Activated CD8-positive, alpha-beta memory T cell treated with anti-CD3 and anti-CD28 coated beads for 36 hours (primary cell): ENCODE data around the gene RNU6-9. TPM values are rescaled to one million over a fixed set of nuclear protein-coding genes. Genes with fewer than 3 reads are reported as not detected.
"Not testable (repeated sequence)": the region's sequence is repeated elsewhere in the genome, so short reads cannot be mapped to it uniquely, and the experiment has no call there.

Experiments
- CTCF ChIA-PET: fragments of 350-600 bp; sonication (Branson Sonifier 250); formaldehyde crosslinking; loops from one replicate; lab custom pipeline; 2021; ENCODE audit warnings: antibody characterized with exemption; lab: Charles Lee
- POLR2A ChIA-PET: fragments of 350-600 bp; sonication (Branson Sonifier 250); formaldehyde crosslinking; loops from one replicate; lab custom pipeline; 2021; ENCODE audit warnings: antibody characterized with exemption; lab: Charles Lee
- total RNA-seq, 2 experiments: library from RNA; stranded (reverse); gene quantifications; one replicate each; pipeline ENCODE4 v1.2.3, GENCODE V29; 2021

RNU6-9 gene
- total RNA-seq, 2 experiments from 2014 or later = not detected

DNA sequence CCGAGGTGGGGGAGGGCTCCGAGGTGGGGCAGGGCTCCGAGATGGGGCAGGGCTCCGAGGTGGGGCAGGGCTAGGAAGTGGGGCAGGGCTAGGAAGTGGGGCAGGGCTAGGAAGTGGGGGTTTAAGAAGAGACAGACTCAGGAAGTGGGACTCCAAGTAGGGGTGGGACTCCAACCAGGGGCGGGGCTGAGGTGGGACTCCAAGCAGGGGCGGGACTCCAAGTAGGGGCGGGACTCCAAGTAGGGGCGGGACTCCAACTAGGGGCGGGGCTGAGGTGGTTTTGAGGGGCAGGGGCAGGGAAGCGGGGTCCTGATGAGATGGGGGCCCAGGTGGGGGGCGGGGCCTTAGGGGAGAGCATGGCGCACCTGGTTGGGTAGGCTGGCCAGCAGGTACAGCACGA is 20.2 kb upstream of the RNU6-9 start:
- POLR2A ChIA-PET = interaction anchor here (0.6 kb wide), 1 partner anchor 9 kb away, joined by 5 read pairs; no protein-coding TSS in a partner anchor
- CTCF ChIA-PET = interaction anchor here (1.1 kb wide), 1 partner anchor 9 kb away, joined by 4 read pairs; no protein-coding TSS in a partner anchor

DNA sequence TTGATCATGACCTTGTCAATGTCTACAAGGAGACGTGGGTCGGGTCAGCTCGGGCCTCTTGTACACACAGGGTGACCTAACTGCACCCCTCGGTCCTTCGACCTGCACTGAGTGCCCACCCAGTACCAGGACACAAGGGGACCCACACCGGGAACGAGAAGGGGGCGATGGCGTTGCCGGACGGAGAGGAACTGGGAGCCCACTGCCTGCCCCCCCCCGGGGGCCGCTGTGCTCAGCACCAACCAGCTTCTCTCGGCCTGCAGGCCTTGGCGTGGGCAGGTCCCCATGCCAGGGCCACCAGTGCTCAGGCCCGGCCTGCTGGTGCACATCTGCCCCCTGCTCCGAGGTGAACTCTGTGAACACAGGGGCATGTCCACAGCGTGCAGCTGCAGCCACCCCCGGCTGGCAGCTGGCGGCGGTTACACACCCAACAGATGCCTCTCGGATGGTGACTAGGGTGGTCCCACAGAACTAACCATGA is 19.7 kb upstream of the RNU6-9 start:
- CTCF ChIA-PET = interaction anchor here (0.7 kb wide), 1 partner anchor 109 kb away, joined by 3 read pairs; no protein-coding TSS in a partner anchor
- POLR2A ChIA-PET = interaction anchor here (0.6 kb wide), 1 partner anchor 9 kb away, joined by 5 read pairs; no protein-coding TSS in a partner anchor

DNA sequence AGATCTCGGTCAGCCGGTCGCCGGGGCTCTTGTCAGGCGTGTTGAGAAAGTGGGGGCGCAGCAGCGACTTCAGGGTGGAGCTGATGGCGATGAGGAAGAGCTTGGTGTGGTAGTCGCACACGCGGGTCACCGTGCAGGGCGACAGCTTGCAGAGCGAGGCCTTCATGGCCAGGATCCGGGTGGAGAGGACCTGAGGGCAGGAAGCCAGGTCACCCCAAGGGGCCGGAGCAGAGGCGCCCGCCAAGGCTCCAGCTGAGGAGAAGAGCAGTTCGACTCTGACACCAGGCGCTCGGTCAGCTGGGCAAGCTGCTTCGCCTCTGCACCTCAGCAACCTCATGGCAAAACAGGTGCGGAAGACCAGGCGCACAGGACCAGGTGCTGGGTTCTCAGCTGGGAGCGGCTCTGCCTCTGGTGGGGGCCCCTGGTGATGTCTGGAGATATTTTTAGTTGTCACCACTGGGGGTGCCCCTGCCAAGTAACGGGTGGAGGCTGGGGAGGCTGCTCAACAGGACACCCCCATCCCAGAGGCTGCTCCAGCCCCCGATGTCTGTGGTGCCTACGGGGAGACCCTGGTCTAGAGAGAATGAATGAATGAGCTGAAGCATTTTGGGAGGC is 17.9 kb upstream of the RNU6-9 start:
- CTCF ChIA-PET = interaction anchor here (0.8 to 1.4 kb wide), 2 partner anchors 12 to 46 kb away, joined by 3 to 4 read pairs; no protein-coding TSS in a partner anchor
- POLR2A ChIA-PET = no interaction called here

DNA sequence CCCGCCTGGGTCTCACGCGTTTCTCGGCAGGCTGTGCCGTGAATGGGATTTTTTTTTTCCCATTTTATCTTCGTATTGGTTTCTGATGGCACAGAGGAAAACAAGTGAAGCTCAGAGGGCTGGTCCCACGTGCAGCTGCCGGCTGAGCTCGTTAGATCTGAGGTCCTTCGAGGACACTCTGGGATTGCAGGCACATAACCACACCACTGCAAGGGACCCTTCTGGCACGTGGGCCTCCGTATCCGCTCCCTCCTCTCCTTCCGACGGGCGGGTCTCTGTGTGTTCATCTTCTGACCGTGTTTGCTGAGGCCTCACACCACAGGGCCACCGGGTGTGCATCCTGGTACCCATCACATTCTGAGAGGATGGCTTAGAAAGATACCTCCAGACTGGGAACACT is 17.2 kb upstream of the RNU6-9 start:
- POLR2A ChIA-PET = no interaction called here
- CTCF ChIA-PET = interaction anchor here (0.8 kb wide), 1 partner anchor 13 kb away, joined by 3 read pairs; no protein-coding TSS in a partner anchor

DNA sequence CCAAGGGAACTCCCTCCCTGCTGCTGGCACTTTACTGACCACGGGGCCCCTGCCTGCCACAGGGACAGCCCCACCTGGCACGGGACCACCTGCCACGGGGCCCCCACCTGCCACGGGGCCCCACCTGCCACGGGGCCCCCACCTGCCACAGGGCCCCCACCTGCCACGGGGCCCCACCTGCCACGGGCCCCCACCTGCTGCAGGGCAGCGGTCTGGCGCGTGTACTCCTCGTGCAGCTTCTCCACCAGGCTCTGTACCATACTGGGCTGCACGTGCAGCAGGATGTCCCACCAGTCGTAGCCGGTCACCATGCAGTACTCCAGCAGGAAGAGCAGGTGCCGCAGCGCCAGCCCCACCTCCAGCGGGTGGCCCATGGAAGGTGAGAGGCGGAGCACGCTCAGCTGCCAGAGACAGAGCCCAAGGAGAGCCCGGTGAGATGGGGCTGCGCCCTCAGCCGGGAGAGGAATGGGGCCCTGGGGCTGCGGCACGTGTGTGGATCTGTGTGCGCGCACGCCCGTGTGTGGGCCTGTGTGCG is 16.4 kb upstream of the RNU6-9 start:
- CTCF ChIA-PET = no interaction called here
- POLR2A ChIA-PET = no interaction called here

DNA sequence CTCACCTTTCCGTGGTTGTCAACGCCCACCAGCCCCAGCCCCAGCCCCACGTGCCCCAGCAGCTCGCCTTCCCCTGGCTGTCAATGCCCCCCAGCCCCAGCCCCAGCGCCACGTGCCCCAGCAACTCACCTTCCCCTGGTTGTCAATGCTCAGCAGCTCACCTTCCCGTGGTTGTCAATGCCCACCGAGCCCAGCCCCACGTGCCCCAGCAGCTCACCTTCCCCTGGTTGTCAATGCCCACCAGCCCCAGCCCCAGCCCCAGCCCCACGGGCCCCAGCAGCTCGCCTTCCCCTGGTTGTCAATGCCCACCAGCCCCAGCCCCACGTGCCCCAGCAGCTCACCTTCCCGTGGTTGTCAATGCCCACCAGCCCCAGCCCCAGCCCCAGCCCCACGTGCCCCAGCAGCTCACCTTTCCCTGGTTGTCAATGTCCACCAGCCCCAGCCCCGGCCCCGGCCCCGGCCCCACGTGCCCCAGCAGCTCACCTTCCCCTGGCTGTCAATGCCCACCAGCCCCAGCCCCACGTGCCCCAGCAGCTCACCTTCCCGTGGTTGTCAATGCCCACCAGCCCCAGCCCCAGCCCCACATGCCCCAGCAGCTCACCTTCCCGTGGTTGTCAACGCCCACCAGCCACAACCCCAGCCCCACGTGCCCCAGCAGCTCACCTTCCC is 15.2 kb upstream of the RNU6-9 start:
- POLR2A ChIA-PET = not testable (repeated sequence)
- CTCF ChIA-PET = interaction anchor here (0.6 kb wide), 1 partner anchor 10 kb away, joined by 4 read pairs; no protein-coding TSS in a partner anchor

DNA sequence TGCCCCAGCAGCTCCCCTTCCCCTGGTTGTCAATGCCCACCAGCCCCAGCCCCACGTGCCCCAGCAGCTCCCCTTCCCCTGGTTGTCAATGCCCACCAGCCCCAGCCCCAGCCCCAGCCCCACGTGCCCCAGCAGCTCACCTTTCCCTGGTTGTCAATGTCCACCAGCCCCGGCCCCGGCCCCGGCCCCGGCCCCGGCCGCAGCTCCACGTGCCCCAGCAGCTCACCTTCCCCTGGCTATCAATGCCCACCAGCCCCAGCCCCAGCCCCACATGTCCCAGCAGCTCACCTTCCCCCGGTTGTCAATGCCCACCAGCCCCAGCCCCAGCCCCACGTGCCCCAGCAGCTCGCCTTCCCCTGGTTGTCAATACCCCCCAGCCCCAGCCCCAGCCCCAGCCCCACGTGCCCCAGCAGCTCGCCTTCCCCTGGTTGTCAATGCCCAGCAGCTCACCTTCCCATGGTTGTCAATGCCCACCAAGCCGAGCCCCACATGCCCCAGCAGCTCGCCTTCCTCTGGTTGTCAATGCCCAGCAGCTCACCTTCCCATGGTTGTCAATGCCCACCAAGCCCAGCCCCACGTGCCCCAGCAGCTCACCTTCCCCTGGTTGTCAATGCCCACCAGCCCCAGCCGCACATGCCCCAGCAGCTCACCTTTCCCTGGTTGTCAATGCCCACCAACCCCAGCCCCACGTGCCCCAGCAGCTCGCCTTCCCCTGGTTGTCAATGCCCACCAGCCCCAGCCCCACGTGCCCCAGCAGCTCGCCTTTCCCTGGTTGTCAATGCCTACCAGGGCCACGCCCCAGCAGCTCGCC is 14.3 kb upstream of the RNU6-9 start:
- POLR2A ChIA-PET = interaction anchor here (0.6 kb wide), 1 partner anchor 1111 kb away, joined by 3 read pairs; no protein-coding TSS in a partner anchor
- CTCF ChIA-PET = not testable (repeated sequence)

DNA sequence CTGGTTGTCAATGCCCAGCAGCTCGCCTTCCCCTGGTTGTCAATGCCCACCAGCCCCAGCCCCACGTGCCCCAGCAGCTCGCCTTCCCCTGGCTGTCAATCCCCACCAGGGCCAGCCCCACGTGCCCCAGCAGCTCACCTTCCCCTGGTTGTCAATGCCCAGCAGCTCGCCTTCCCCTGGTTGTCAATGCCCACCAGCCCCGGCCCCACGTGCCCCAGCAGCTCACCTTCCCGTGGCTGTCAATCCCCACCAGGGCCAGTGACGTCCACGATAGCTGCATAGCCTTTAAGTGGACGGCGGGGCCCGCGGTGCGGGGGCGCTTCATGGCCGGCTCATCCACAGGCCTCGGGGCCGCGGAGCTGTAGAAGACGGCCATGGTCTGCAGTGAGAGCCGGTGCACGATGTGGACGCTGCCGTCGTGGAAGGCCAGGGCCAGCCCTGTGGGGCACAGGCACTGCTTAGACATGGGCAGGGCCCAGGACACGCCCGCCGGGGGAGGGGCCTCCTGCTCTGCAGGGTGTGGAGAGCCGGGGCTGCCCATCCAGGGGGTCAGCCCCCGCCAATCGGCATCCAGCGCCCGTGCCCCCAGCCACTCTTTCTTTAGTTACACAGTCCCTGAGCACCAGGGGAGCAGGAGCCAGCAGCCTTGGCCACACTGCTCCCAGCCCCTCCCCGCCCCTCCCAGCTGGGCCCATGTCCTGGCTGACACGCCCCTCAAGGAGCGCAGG is 13.4 kb upstream of the RNU6-9 start:
- ChIA-PET CTCF (no interaction called here), POLR2A (no interaction called here)

DNA sequence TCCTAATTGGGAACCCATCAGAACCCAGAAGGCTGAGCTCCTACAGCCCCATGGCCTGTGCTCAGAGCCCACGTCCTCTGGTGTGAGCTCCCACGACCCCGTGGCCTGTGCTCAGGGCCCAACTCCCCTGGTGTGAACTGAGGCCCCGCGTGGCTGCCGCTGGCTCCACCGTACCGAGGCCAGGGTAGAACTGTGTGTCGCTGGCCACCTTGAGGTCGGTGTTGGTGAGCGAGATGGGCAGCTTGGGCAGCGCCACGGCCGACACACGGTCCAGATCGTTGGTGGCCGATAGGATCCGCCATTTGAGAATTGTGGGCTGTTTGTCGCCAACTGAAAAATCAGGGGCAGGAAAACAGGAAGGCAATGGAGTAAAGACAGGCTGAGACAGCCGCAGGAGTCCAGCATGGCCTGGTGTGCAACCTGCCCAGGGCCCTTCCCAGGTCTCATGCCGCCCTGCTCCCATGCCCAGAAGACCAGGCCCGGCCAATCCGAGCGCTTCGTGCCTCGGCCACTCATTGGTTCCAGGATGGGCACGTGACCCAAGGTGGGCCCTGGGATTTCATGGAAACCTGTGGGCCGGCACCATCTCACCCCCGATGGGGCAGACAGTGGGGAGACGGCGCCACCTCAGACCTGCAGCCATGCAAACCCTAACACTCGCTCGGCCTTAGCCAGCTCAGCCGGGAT is 11.8 kb upstream of the RNU6-9 start:
- ChIA-PET POLR2A (interaction anchor here (0.6 kb wide), 1 partner anchor 11 kb away, joined by 3 read pairs; the partner anchor contains the start of gene MED16), CTCF (interaction anchor here (0.6 kb wide), 1 partner anchor 83 kb away, joined by 3 read pairs; no protein-coding TSS in a partner anchor)

DNA sequence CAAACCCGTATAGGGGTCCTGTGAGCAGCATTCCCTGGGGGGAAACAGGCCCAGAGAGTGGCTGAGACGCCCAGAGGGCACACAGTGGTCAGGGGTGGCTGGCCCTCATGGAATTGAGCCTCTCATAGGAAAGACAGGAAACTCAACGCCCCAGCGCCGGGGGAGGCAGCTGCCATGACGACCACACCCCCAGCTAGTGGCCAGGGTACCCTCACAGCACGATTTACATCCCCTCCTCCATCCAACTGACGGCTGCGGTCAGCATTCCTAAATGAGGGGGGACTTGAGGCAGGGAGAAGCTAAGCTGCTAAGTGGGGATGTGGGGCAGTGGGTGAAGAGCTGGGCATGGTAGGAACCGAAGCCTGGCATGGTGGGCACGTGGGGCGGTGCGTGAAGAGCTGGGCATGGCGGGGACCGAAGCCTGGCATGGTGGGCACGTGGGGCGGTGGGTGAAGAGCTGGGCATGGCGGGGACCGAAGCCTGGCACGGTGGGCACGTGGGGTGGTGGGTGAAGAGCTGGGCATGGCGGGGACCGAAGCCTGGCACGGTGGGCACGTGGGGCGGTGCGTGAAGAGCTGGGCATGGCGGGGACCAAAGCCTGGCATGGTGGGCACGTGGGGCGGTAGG is 10.3 kb upstream of the RNU6-9 start:
- POLR2A ChIA-PET = interaction anchor here (0.5 kb wide), 1 partner anchor 12 kb away, joined by 3 read pairs; no protein-coding TSS in a partner anchor

DNA sequence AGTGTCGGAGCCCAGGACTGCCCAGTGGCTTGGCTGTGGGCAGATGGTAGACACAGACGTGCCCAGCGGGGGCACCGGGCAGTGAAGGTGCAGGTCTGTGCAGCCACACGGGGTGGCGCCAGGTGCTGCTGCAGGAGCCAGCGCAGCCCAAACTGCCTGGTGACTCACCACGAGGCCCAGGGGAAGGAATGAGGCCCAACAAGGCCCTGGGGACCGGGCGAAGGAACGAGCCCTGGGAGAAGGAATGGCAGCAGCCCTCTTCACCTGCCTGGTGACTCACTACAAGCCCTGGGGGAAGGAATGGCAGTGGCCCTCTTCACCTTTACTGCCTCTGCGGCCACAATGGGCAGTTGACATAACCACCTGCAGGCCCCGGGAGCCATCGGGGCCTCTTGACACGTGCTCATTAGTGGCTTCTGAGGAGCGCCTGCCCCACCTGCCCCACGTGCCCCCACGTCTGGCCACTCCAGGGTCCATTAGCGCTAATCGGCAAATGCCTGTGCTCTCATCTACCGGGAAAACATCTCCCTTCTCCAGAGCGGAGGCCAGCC is 9.5 kb upstream of the RNU6-9 start:
- ChIA-PET POLR2A (no interaction called here), CTCF (no interaction called here)

More for the DNA sequence above, 10.3 kb upstream of the RNU6-9 start:
- CTCF ChIA-PET = no interaction called here

DNA sequence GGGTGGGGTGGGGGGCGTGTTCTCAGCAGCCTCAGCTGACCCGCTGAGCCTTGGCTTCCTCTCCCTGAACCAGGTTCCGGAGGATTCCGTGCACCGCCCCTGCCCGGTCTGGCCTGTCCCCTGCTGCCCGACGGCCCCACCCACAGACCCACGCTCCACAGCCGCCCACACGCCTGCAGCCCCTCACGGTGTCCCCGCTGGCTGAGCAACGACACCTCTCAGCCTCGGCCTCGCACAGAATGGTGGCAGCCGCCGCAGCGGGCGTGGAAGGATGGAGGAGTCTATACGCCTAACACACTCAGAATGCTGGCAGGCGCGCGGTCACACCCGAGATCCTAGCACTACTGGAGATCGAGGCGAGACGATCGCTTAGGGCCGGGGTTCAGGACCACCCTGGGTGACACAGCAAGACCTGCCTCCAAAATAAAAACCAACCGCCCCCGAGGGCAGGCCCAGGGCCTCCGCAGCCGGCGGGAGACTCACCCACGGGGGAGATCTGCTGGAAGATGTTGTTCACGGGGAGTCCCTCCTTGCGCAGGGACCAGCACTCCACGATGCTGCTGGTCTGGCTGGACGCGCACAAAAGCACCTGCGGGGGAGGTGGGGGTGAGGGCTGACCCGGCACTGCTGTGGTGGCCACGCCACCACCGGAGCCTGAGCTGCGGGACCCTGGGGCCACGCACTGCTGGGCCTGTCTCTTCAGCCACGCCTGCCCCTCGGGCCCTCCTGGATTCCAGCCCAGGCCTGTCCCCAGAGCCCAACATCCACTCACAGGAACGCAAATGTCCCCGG is 8.7 kb upstream of the RNU6-9 start:
- ChIA-PET POLR2A (no interaction called here), CTCF (no interaction called here)

DNA sequence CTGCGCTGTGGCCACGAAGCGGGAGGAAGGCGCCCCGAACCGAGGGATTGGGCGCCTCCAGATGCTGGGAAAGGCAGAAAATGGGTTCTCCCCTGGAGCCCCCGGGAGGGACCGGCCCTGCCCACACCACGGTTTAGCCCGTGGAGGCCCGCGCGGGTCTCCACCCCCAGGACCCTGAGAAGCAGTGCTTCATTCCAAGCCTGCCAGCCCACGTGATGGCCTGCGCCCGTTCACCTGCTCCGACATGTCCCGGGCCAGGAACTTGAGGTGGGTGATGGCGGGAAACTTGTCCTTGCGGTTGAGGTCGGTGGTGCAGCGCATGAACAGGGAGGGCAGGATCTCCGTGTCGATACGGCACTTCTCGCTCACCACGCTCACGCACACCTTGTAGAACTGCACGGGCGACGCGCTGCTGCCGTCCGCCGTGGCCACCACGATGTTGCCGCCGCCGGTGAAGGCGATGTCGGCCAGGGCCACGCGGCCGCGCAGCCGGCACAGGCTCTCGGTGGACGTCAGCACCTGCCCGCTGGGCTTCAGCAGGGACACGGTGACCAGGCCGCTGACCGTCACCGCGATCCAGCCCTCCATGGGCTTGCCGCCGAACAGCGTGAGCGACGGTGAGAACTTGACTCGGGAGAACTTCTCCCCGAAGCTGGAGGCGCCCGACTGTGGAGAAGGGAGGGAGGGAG is 7.6 kb upstream of the RNU6-9 start:
- CTCF ChIA-PET = no interaction called here
- POLR2A ChIA-PET = no interaction called here

DNA sequence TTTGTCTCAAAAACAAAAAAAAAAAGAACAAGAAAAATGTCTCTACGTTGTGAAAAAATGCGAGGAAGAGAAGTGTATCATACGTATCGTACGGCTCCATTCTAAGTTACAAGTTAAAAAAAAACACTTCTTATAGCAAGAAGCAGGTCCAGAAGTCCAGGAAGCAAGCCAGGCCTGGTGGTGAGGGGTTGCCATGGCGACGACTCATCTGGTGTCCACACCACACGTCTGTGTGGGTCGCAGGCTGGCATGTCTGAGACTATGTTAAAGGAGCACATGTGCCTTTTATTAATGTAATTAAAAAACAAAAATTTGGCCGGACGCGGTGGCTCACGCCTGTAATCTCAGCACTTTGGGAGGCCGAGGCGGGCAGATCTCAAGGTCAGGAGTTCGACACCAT is 6.2 kb upstream of the RNU6-9 start:
- CTCF ChIA-PET = no interaction called here
- POLR2A ChIA-PET = no interaction called here

DNA sequence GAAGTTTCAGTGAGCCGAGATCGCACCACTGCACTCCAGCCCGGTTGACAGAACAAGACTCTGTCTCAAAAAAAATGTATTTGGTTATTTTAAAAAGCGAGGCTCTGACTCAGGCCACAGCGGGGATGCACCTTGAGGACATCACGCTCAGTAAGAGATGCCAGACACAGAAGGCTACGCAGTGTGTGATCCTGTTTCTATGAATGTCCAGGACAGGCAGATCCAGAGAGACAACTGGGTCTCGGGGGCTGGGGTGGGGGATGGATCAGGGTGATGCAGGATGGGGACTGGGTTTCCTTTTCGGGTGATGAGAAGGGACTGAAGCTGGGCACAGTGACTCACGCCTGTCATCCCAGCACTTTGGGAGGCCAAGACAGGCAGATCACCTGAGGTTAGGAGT is 5.7 kb upstream of the RNU6-9 start:
- POLR2A ChIA-PET = no interaction called here
- CTCF ChIA-PET = interaction anchor here (0.7 kb wide), 1 partner anchor 10 kb away, joined by 4 read pairs; no protein-coding TSS in a partner anchor
